Measurements from ENCODE around the gene DAPL1. TPM values are rescaled to one million over a fixed set of nuclear protein-coding genes. Genes with fewer than 3 reads are reported as not detected.
"Not testable (repeated sequence)": the region's sequence is repeated elsewhere in the genome, so short reads cannot be mapped to it uniquely, and the experiment has no call there.

The DAPL1 gene
- total RNA-seq, 1 experiment from 2014 or later, result 0.69 TPM

DNA sequence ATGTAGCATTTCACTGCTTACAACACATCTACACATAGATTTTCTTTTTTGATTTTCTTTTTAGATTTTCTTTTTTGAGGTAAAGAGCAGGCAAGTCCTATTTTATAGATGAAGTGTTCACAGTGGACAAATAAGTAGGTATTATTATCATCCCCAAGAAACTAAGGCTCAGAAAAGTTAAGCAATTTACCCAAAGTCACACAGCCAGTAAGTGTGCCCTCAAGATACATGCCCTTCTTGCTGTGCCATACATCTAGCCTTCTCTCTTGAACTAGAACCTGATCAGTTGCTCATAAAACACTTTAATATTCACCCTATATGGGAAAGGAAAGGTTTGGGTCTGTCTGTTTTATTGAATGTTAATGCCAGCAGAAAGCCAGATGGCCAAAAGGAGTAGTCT is 50.3 kb downstream of the DAPL1 start:
- in situ Hi-C loops (cut with HindIII; ENCODE audit: low pct_unique_long_range_greater_than_20kb, low sequenced_read_pairs), result no loop called here

DNA sequence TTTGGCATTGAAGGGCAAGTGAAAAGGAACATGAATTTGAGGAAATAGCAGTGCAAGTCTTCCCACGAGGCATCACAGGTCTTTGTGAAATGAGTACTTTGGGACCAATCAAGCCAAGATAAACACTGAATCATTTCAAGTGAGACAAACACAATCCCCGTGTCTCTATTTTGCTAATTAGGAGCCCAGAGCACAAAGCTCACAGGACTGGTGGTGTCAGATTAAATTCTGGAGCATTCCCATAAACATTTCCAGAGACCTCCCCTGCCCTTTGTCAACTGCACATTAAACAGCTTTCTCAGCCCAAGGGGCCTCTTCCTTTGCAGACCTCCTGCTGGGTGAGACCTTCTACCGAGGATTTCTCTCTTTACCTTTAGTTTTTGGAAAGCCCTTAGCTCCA is 50.7 kb downstream of the DAPL1 start:
- DNase-seq (ENCODE audit: low read depth, low spot score), result no peak
- in situ Hi-C loops (cut with HindIII; ENCODE audit: low pct_unique_long_range_greater_than_20kb, low sequenced_read_pairs), result no loop called here

More for the DNA sequence above, 50.3 kb downstream of the DAPL1 start:
- DNase-seq (ENCODE audit: low read depth, low spot score), result no peak

DNA sequence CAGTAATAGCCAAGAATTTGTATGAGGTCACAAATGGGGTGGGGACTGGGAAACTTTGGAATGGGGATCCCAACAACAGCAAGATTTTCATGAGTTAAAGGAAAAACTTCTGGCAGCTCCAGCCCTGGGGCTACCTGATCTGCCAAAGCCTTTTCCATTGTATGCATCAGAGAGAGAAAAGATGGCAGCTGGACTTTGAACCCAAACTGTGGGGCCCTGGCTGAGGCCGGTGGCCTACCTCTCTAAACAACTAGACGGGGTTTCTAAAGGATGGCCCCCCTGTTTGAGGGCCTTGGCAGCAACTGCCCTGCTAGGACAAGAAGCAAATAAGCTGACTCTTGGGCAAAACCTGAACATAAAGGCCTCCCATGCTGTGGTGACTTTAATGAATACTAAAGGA is 52.4 kb downstream of the DAPL1 start:
- in situ Hi-C loops (cut with HindIII; ENCODE audit: low pct_unique_long_range_greater_than_20kb, low sequenced_read_pairs); DNase-seq (ENCODE audit: low read depth, low spot score): not testable (repeated sequence)

DNA sequence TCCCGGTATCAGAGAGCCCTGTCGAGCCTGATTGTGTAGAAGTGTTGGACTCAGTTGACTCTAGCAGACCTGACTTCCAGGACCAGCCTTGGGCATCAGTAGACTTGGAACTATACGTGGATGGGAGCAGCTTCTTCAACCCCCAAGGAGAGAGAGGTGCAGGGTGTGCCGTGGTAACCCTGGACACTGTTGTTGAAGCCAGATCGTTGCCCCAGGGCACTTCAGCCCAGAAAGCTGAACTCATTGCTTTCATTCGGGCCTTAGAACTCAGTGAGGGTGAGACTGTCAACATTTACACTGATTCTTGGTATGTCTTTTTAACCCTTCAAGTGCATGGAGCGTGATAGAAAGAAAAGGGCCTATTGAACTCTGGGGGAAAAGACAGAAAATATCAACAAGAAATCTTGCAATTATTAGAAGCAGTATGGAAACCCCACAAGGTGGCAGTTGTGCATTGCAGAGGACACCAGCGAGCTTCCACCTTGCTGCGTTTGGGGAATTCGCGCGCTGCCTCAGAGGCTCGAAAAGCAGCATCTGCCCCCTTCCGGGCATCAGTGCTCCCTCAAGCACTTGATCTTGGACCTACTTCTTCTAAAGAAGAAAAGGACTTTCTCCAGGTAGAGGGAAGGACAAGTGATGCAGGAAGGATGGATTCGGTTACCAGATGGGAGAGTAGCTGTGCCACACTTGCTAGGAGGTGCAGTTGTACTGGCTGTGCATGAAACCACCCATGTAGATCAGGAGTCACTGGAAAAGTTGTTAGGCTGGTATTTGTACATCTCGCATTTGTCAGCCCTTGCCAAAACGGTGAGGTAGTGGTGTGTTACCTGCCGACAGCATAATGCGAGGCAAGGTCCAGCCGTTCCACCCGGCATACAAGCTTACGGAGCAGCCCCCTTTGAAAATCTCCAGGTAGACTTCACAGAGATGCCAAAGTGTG is 53.2 kb downstream of the DAPL1 start:
- in situ Hi-C loops (cut with HindIII; ENCODE audit: low pct_unique_long_range_greater_than_20kb, low sequenced_read_pairs); DNase-seq (ENCODE audit: low read depth, low spot score): not testable (repeated sequence)

DNA sequence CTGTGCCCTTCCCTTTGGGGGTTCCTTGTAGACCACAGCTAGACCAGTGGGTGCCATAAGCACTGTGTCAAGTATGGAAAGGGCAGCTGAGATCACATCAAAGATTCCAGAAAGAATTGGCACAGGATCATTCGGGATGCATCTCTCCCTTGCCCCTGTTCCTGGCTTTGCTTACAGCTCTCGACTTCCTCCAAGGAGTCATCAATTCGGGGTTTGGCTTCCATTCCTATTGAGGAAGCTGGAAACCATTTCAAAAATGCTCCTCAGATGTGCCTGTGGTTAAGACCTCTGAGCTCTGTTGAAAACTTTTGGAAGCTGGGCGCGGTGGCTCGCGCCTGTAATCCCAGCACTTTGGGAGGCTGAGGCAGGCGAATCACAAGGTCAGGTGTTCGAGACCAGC is 65.1 kb downstream of the DAPL1 start:
- in situ Hi-C loops (cut with HindIII; ENCODE audit: low pct_unique_long_range_greater_than_20kb, low sequenced_read_pairs); DNase-seq (ENCODE audit: low read depth, low spot score): not testable (repeated sequence)

DNA sequence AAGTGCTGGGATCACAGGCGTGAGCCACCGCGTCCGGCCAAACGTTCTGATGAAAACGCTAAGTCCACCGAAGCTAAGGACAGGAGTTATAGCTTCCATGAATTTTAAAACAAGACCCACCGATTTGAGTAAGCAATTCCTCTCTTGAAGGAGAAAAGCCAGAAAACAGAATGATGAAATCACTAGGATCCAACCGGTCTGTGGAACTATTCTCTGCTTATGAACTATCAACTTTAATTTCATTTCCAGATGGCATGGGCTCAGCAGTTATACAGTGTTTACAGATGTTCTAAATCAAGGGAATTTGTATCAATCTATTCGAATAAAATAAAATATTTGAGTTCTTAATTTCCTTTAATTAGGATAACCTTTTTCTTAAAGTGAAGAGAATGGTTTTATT is 66.5 kb downstream of the DAPL1 start:
- DNase-seq (ENCODE audit: low read depth, low spot score); in situ Hi-C loops (cut with HindIII; ENCODE audit: low pct_unique_long_range_greater_than_20kb, low sequenced_read_pairs): not testable (repeated sequence)

DNA sequence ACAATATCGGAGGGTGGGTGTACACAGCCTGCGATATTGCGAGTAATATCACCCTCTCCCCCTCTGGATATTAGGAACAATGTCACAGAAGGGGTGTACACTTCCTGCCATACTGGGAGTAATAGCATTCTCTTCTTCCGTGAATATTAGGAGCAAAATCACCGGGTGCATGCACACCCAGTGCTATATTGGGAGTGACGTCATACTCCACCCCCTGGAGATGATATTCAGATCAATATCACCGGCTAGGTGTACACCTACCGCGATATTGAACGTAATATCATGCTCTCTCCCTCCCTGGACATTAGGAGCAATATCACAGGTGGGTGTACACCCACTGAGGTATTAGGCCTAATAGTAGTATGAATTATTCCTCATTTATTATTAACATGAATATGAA is 70.4 kb downstream of the DAPL1 start:
- in situ Hi-C loops (cut with HindIII; ENCODE audit: low pct_unique_long_range_greater_than_20kb, low sequenced_read_pairs); DNase-seq (ENCODE audit: low read depth, low spot score): not testable (repeated sequence)

Other genes starting within 250 kb of the DAPL1 start
- 34.6 and 42.6 TPM in 2 replicates for gene TANC1, start 173.3 kb downstream of the DAPL1 start, total RNA-seq (2014; rRNA removed; shearing (Covaris generic))